ENCODE data around the gene RGS6. TPM values are rescaled to one million over a fixed set of nuclear protein-coding genes. Genes with fewer than 3 reads are reported as not detected.

RGS6 gene
- total RNA-seq, 2 experiments from 2014 or later: not detected

- no peaks in the 10 kb centered on the region for H3K9me3 Mint-ChIP-seq
- no peaks in the 10 kb centered on the region for H3K36me3 Mint-ChIP-seq (ENCODE audit: low read depth)
- DNase-seq: no peak
- H3K27me3 Mint-ChIP-seq: peaks cover 1% of the 10 kb centered on the region
- ChIA-PET POLR2A (no interaction called here), CTCF (no interaction called here)
- intact Hi-C loops (cut with micrococcal nuclease): no loop called here
- H3K27ac Mint-ChIP-seq: no peak overlapping the region
- H3K4me1 Mint-ChIP-seq (ENCODE audit: low read depth): no peaks in the 10 kb centered on the region
- H3K4me3 Mint-ChIP-seq: no peak overlapping the region
- TF ChIP-seq CTCF (IDR thresholded peaks at IDR 0.05): no peak
- no peak for ATAC-seq
Measured at GRCh38 chr14:72278316-72278715, 346.1 kb downstream of the RGS6 start.

GRCh38 chr14:72284176-72284575, 351.9 kb downstream of the RGS6 start:
- TF ChIP-seq CTCF (IDR thresholded peaks at IDR 0.05): no peak
- Mint-ChIP-seq H3K9me3 (peaks cover 23% of the 10 kb centered on the region), H3K4me3 (no peak overlapping the region), H3K27me3 (peaks cover 2% of the 10 kb centered on the region), H3K36me3 (ENCODE audit: low read depth) (peaks cover 2% of the 10 kb centered on the region), H3K4me1 (ENCODE audit: low read depth) (no peaks in the 10 kb centered on the region), H3K27ac (no peak overlapping the region)
- intact Hi-C loops (cut with micrococcal nuclease): no loop called here
- CTCF ChIA-PET: no interaction called here
- DNase-seq (no peak), ATAC-seq (no peak)
- POLR2A ChIA-PET: no interaction called here

GRCh38 chr14:72290241-72290640, 358.0 kb downstream of the RGS6 start:
- H3K36me3 Mint-ChIP-seq (ENCODE audit: low read depth): no peaks in the 10 kb centered on the region
- DNase-seq (no peak), ATAC-seq (no peak)
- no peak overlapping the region for H3K27ac Mint-ChIP-seq
- H3K9me3 Mint-ChIP-seq: peaks cover 9% of the 10 kb centered on the region
- H3K4me1 Mint-ChIP-seq (ENCODE audit: low read depth): no peaks in the 10 kb centered on the region
- H3K4me3 Mint-ChIP-seq: no peak overlapping the region
- ChIA-PET POLR2A (no interaction called here), CTCF (interaction anchor here (1.4 kb wide), 1 partner anchor 25 kb away, joined by 4 read pairs; no protein-coding TSS in a partner anchor)
- no peak for TF ChIP-seq CTCF (IDR thresholded peaks at IDR 0.05)
- intact Hi-C loops (cut with micrococcal nuclease): no loop called here
- H3K27me3 Mint-ChIP-seq: peaks cover 8% of the 10 kb centered on the region

- Mint-ChIP-seq H3K4me1 (ENCODE audit: low read depth) (no peaks in the 10 kb centered on the region), H3K4me3 (no peak overlapping the region), H3K36me3 (ENCODE audit: low read depth) (no peaks in the 10 kb centered on the region), H3K27me3 (peaks cover 8% of the 10 kb centered on the region), H3K27ac (no peak overlapping the region), H3K9me3 (no peaks in the 10 kb centered on the region)
- peak; percentile 47 for ATAC-seq
- intact Hi-C loops (cut with micrococcal nuclease): no loop called here
- peak; percentile 23 for DNase-seq
- CTCF ChIA-PET: interaction anchor here (0.8 to 2.0 kb wide), 6 partner anchors 9 to 268 kb away, joined by 3 to 7 read pairs (median 3); no protein-coding TSS in a partner anchor
- POLR2A ChIA-PET: no interaction called here
- TF ChIP-seq CTCF (IDR thresholded peaks at IDR 0.05): peak; percentile 72
Measured at GRCh38 chr14:72291908-72292688, 359.9 kb downstream of the RGS6 start.

GRCh38 chr14:72292689-72293024, 360.4 kb downstream of the RGS6 start:
- intact Hi-C loops (cut with micrococcal nuclease): no loop called here
- POLR2A ChIA-PET: no interaction called here
- TF ChIP-seq CTCF (IDR thresholded peaks at IDR 0.05): no peak
- ATAC-seq (no peak), DNase-seq (no peak)
- CTCF ChIA-PET: interaction anchor here (0.8 to 2.0 kb wide), 5 partner anchors 12 to 268 kb away, joined by 3 to 7 read pairs (median 3); no protein-coding TSS in a partner anchor
- H3K4me3 Mint-ChIP-seq: no peak overlapping the region
- H3K27me3 Mint-ChIP-seq: peaks cover 8% of the 10 kb centered on the region
- H3K36me3 Mint-ChIP-seq (ENCODE audit: low read depth): no peaks in the 10 kb centered on the region
- H3K27ac Mint-ChIP-seq: no peak overlapping the region
- no peaks in the 10 kb centered on the region for H3K4me1 Mint-ChIP-seq (ENCODE audit: low read depth)
- H3K9me3 Mint-ChIP-seq: no peaks in the 10 kb centered on the region

Measured in activated CD8-positive, alpha-beta T cell treated with anti-CD3 and anti-CD28 coated beads for 36 hours (primary cell).